ENCODE measurements around the gene ANKRD24.
A peak's percentile ranks its signal among the peaks of the same experiment; 100 is the strongest.
"Not testable (repeated sequence)": the region's sequence is repeated elsewhere in the genome, so short reads cannot be mapped to it uniquely, and the experiment has no call there.

Gene ANKRD24

GRCh38 chr19:4182084-4182810 lies at the start of gene ANKRD24, which contains the start of gene SIRT6:
ANKRD24 (plus strand) TSS chr19:4182689; CDS start chr19:4186426, 3,737 bp downstream.
SIRT6 (minus strand) TSS chr19:4182563; CDS start chr19:4182539, 24 bp downstream.
- DNase-seq, result peak; percentile 93

GRCh38 chr19:4134351-4134750 lies 48.1 kb upstream of the ANKRD24 start:
- no peak for DNase-seq

- DNase-seq, result not testable (repeated sequence)
Measured at GRCh38 chr19:4135386-4135785, 47.1 kb upstream of the ANKRD24 start.

- DNase-seq, result no peak
Measured at GRCh38 chr19:4136680-4137088, 45.8 kb upstream of the ANKRD24 start.

GRCh38 chr19:4138445-4138844 lies 44.0 kb upstream of the ANKRD24 start:
- no peak for DNase-seq

GRCh38 chr19:4139614-4140236 lies 42.8 kb upstream of the ANKRD24 start:
- DNase-seq, result peak; percentile 20

GRCh38 chr19:4140237-4140711 lies 42.2 kb upstream of the ANKRD24 start:
- peak; percentile 68 for DNase-seq

GRCh38 chr19:4142916-4143315 lies 39.6 kb upstream of the ANKRD24 start:
- not testable (repeated sequence) for DNase-seq

GRCh38 chr19:4144666-4145249 lies 37.7 kb upstream of the ANKRD24 start:
- DNase-seq, result no peak

- DNase-seq, result no peak
Measured at GRCh38 chr19:4149518-4150288, 32.8 kb upstream of the ANKRD24 start.

- no peak for DNase-seq
Measured at GRCh38 chr19:4151623-4152022, 30.9 kb upstream of the ANKRD24 start.

GRCh38 chr19:4152241-4152998 lies 30.1 kb upstream of the ANKRD24 start:
- no peak for DNase-seq

GRCh38 chr19:4154571-4155312 lies 27.7 kb upstream of the ANKRD24 start:
- DNase-seq, result no peak

- no peak for DNase-seq
Measured at GRCh38 chr19:4157164-4157563, 25.3 kb upstream of the ANKRD24 start.

- not testable (repeated sequence) for DNase-seq
Measured at GRCh38 chr19:4157971-4158370, 24.5 kb upstream of the ANKRD24 start.

GRCh38 chr19:4161415-4162077 lies 20.9 kb upstream of the ANKRD24 start:
- no peak for DNase-seq

GRCh38 chr19:4164262-4164661 lies 18.2 kb upstream of the ANKRD24 start:
- no peak for DNase-seq

GRCh38 chr19:4171676-4172075 lies 10.8 kb upstream of the ANKRD24 start:
- DNase-seq, result no peak

GRCh38 chr19:4172861-4173473 lies 9.5 kb upstream of the ANKRD24 start:
- peak; percentile 18 for DNase-seq

- DNase-seq, result no peak
Measured at GRCh38 chr19:4173479-4174212, 8.8 kb upstream of the ANKRD24 start.
